Kidney glomerular epithelial cell (primary cell): ENCODE measurements around the gene HTR3B.
"Not testable (repeated sequence)": the region's sequence is repeated elsewhere in the genome, so short reads cannot be mapped to it uniquely, and the experiment has no call there.

Experiments
- DNase-seq: peaks from one replicate; lab custom pipeline; 2025; lab: John Stamatoyannopoulos, UW

The HTR3B gene, protein sequence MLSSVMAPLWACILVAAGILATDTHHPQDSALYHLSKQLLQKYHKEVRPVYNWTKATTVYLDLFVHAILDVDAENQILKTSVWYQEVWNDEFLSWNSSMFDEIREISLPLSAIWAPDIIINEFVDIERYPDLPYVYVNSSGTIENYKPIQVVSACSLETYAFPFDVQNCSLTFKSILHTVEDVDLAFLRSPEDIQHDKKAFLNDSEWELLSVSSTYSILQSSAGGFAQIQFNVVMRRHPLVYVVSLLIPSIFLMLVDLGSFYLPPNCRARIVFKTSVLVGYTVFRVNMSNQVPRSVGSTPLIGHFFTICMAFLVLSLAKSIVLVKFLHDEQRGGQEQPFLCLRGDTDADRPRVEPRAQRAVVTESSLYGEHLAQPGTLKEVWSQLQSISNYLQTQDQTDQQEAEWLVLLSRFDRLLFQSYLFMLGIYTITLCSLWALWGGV

DNA sequence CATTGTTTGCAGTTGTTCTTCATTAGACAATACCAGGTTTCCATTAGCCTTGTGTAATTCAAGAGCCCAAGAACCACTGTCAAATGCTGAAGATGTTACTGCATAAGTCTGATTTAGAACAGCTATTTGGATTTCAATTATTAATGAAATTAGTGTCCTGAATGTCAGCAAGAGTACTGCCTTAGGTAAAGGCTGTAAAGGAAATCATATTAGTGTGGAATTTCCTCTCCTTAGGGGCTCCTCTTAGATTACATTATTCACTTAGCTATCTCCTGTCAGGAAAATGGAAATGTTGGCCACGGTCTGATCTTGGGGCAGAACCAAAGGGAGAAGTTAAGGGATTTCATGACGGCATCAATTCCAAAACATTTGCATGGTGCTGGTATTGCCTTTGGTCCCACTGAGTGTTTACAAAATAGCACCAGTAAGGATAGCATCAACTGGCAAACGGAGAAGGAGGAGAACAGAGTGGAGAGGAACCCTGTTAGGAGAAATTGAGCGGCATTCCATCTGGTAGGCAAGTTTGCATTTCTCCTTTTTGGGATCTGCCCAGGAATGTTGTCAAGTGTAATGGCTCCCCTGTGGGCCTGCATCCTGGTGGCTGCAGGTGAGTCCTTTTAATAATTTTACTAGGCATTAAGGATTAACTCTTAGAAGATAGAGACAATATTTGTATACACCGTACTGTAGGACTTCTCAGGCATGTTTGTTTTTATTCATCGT is at the start of gene HTR3B:
Gene HTR3B, plus strand, starts transcription at position 418 of the 723 bp plus-strand sequence. Its CDS starts 138 bp downstream, at position 556.
- no peak for DNase-seq

GRCh38 chr11:113855803-113856202 is 48.8 kb upstream of the HTR3B start:
- DNase-seq, result no peak

DNA sequence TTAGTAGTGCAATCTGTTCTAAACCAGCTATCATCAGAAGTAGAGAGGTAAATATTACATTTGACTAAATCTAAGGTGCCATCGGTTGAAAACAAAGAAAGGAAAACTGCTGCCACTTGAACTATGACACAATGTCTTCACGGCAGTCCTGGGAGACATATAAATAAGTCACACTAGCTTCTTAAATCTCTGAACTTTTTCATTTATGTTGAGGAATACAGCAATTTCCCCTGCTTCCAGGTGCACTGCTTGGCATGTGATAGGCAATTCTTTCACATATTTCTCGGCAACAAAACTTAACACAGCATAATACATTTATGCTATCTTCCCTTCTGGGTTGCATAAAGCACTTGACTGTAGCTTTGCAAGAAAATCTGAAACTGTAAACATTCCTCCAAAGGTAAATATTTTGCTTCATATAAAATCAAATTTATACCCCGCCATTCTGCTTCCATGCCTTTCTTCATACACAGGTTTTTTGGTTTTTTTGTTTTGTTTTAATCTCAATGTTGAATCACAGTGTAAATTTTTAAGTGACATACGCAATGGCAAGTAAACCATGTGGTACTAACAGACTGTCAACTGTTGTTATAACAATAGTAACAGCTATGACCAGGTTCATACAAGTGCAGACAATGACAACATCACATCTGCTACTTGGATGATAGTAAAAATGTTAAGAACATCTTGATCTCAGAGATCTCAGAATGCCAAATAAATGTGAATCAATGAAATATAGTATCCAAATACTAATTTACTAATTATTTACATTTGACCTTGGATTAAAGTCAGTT is 47.4 kb upstream of the HTR3B start:
- no peak for DNase-seq

GRCh38 chr11:113859665-113860064 is 44.9 kb upstream of the HTR3B start:
- no peak for DNase-seq

- peak; percentile 37 for DNase-seq
Measured at GRCh38 chr11:113862435-113862834, 42.2 kb upstream of the HTR3B start.

GRCh38 chr11:113864410-113864809 is 40.2 kb upstream of the HTR3B start:
- DNase-seq, result no peak

DNA sequence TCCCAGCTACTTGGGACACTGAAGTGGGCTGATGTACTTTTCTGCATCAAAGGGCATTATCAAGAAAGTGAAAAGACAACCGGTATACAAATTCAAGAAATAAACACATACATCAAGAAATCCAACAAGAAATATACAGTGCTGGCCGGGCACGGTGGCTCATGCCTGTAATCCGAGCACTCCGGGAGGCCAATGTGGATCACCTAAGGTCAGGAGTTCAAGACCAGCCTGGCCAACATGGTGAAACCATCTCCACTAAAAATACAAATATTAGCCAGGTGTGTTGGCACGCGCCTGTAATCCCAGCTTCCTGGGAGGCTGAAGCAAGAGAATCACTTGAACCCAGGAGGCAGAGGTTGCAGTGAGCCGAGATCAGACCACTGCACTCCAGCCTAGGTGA is 38.7 kb upstream of the HTR3B start:
- no peak for DNase-seq

DNA sequence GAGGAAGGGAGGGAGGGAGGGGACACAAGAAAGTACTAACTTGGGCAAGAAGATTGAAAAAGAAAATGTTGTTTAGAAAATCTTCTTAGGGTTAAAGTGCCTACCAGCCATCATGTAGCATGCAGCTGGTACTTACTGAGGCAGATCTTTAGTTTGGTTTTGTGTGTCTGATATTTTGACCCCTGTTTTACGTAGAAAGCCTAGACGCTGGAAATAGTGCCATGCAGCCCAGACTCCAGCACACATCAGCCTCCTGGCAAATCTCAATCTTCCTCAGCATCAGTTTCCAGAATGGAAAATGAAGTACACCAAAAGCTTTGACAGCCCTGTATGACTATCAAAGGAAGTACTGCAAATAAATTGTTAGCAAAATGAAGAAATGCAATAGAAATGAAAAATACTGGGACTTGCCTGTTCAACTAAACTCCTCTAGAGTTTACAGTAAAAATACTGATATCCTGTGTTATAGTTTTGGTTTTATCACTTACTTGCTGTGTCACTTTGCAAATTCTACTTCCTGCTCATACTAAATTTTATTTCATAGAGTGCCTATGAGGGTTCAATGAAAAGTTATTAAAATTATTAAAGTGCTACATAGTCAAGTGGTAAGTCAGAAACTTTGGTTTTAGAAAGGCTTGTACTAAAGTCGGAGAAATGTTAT is 36.6 kb upstream of the HTR3B start:
- no peak for DNase-seq

GRCh38 chr11:113871336-113871735 is 33.3 kb upstream of the HTR3B start:
- no peak for DNase-seq

GRCh38 chr11:113873236-113873626 is 31.4 kb upstream of the HTR3B start:
- no peak for DNase-seq

- DNase-seq, result no peak
Measured at GRCh38 chr11:113874096-113874495, 30.5 kb upstream of the HTR3B start.

DNA sequence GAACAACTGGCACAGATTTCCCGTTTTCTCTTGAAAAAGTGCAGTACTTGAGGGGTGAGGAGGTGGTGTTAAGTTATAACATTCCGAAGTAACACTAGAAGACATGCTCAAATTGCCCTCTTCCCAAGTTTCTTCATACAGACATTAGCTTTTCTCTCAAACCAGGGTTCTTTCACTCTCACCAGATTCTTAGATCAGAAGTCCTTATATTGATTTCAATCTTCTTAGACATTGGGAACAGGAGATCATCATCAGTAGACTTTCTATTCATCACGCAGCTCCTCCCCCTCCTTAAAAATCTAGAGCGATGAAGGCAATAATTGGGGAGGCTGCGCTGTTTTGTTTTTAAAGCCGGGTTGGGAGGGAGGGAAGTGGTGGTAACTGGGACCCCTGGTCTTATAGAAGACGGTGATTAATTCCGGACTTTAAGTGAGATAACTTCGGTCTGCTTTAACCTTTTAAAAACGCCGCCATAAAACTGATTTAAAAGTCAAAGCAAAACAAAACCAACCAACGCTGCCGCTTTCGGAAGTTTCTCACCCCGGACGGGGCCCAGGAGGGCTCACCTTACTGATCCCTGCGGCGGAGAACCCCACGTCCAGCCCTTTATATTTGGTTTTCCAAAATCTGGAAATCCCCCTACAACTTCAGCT is 29.9 kb upstream of the HTR3B start:
- DNase-seq, result no peak

DNA sequence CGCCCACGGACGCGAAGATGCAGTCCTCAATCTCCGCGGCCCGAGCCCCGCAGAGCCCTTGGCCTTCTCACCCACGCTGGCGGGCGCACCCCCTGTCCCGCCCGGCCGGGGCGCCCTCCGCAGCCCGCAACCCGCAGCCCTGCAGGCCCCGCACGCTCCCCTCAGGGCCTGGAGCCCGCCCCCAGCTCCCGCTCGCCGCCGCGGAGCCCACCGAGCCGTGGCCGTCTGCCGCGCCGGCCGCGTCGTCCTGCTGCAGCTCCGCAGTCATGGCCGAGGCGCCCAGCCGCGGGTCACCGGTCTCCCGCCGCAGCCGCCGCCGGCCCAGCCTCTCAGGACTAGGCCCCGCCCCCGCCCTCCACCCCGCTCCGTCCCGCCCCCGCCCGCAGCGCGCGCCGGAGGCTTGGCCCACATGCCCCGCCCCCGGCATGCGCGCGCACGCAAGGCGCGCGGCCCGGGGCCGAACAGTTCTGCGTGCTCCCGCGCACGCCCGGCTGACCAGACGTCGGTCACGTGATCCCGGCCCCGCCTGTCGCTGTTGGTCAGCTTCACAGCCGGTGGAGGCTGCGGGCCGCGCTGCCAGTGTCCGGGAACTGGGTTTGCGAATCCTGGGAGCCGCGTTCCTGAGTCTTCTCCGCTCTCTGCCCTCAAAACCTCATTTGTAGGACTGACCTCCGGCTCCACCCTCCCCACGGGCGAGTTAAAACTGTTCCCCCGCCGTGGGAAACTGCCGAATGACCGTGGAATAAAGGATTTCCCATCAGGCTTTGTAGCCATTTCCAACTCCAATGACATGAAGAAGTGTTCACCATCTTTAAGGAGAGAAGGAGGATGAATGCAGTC is 29.1 kb upstream of the HTR3B start, which contains the start of gene USP28:
Gene USP28, minus strand, starts transcription at position 339 of the 840 bp plus-strand sequence. Its CDS starts 71 bp downstream, at position 268.
- DNase-seq, result peak; percentile 90

GRCh38 chr11:113876074-113876797 is 28.4 kb upstream of the HTR3B start:
- no peak for DNase-seq

GRCh38 chr11:113876798-113877669 is 27.6 kb upstream of the HTR3B start:
- DNase-seq, result no peak

- DNase-seq, result no peak
Measured at GRCh38 chr11:113877670-113878055, 26.9 kb upstream of the HTR3B start.

DNA sequence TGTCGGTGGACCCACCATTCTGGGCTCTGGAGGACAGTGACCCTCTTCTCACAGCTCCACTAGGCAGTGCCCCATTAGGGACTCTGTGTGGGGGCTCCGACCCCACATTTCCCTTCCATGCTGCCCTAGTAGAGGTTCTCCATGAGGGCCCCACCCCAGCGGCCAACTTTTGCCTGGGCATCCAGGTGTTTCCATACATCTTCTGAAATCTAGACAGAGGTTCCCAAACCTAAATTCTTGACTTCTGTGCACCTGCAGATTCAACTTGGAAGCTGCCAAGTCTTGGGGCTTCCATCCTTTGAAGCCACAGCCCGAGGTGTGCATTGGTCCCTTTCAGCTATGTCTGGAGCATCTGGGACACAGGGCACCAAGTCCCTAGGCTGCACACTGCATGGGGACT is 25.1 kb upstream of the HTR3B start:
- DNase-seq, result not testable (repeated sequence)

DNA sequence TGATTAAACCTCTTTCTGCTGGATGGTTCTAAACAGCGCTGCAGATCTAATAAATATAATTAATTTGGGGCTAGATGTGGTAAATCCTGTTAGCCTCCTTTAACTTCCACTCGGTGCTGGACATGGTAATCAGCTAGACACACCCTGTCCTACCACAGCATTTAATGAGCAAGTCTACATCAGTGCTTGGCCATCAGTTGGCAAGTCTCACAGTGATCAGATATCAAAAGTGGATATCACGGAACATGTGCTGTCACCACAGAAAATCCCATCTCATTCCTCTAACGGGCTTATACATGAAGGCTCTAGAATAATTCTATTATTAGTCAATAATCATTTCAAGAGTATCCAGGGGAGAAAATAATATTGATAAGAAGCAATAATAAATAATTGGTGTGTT is 23.6 kb upstream of the HTR3B start:
- DNase-seq, result no peak

GRCh38 chr11:113881856-113882255 is 22.7 kb upstream of the HTR3B start:
- DNase-seq, result no peak
